ENCODE data around the gene STK16.

The STK16 gene

GRCh38 chr2:219289537-219290361 is 44.5 kb downstream of the STK16 start:
- DNase-seq, result no peak

GRCh38 chr2:219290381-219291171 is 45.3 kb downstream of the STK16 start:
- no peak for DNase-seq

- DNase-seq, result no peak
Measured at GRCh38 chr2:219291394-219291793, 46.1 kb downstream of the STK16 start.

GRCh38 chr2:219291910-219292490 is 46.7 kb downstream of the STK16 start:
- DNase-seq, result no peak

- no peak for DNase-seq
Measured at GRCh38 chr2:219292616-219293015, 47.3 kb downstream of the STK16 start.

- no peak for DNase-seq
Measured at GRCh38 chr2:219293736-219294231, 48.5 kb downstream of the STK16 start.

- peak; percentile 90 to 93 for DNase-seq
Measured at GRCh38 chr2:219294356-219295351, 49.4 kb downstream of the STK16 start.

GRCh38 chr2:219296142-219296541 is 50.9 kb downstream of the STK16 start:
- DNase-seq, result no peak

GRCh38 chr2:219296631-219297391 is 51.5 kb downstream of the STK16 start:
- no peak for DNase-seq

GRCh38 chr2:219297766-219298456 is 52.6 kb downstream of the STK16 start:
- DNase-seq, result no peak

- peak; percentile 81 to 89 for DNase-seq
Measured at GRCh38 chr2:219298759-219299371, 53.6 kb downstream of the STK16 start.

- no peak for DNase-seq
Measured at GRCh38 chr2:219299372-219299760, 54.1 kb downstream of the STK16 start.

Measured in CD4-positive, alpha-beta T cell treated with Interferon alpha-2 for 1 hour (primary cell).